ENCODE measurements around the gene MNT.

MNT gene

DNA sequence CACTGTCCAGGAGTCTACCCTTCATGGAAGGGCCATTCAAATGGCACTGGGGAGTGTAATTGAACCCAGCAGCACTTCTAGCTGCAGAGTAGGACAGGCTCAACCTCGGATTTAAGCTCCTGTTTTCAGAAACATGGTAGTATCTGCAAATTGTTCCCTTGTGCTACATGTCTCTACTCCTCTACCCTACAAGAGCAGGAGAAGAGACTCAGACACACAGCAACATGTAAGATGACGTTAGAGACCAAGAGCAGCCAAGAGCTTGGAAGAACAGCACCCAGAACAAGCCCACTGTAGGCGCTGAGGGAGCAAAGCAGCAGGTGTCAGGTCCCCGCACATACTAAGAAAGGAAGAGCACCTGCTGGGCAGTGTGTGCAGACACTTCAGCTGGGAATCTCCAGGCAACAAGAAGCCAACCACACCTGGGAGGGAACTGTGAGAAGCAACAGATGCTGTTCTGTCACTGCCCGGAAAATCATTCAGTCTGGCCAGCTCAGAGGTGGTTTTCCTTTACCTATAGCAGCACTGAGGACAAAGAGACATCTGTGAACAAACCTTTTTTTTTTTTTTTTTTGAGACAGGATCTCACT, 35.6 kb upstream of the MNT start:
- no peaks in the 10 kb centered on the region for H3K27me3 ChIP-seq (ENCODE audit: control insufficient read depth, insufficient read depth, low read length)
- H3K9me3 ChIP-seq (ENCODE audit: control insufficient read depth, insufficient read depth, low read depth, low read length), result no peaks in the 10 kb centered on the region
- H3K4me1 ChIP-seq (ENCODE audit: control insufficient read depth, insufficient read depth, low read length), result peaks cover 33% of the 10 kb centered on the region
- H3K36me3 ChIP-seq (ENCODE audit: control insufficient read depth, insufficient read depth, low read length), result peaks cover 67% of the 10 kb centered on the region
- H3K4me3 ChIP-seq (ENCODE audit: low read depth, low read length), result no peak overlapping the region
- H3K27ac ChIP-seq (ENCODE audit: low read depth, low read length), result no peak overlapping the region
- no peak overlapping the region for H3K9ac ChIP-seq (ENCODE audit: low read length)

DNA sequence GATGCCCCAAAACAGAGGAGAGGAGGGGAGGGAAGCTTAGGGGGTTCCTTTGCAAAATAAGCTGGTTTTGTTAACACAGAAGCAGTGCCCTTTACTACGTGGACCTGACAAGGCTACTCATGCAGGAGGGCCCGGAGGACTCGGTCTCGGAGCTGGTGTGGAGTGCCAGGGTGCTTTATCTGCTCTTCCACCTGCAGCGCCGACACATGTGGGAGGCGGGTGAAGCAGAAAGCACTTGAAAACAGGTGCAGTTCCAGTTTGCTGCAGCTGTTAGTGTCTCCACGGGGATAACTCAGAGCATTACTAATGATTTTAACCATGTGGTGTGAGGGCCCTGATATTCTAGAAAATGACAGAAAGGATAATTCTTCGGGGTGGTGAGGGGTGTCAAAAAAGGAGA, 35.0 kb upstream of the MNT start:
- H3K27ac ChIP-seq (ENCODE audit: low read depth, low read length), result no peak overlapping the region
- H3K4me3 ChIP-seq (ENCODE audit: low read depth, low read length), result no peak overlapping the region
- H3K9ac ChIP-seq (ENCODE audit: low read length), result no peak overlapping the region
- peaks cover 66% of the 10 kb centered on the region for H3K36me3 ChIP-seq (ENCODE audit: control insufficient read depth, insufficient read depth, low read length)
- no peaks in the 10 kb centered on the region for H3K9me3 ChIP-seq (ENCODE audit: control insufficient read depth, insufficient read depth, low read depth, low read length)
- H3K4me1 ChIP-seq (ENCODE audit: control insufficient read depth, insufficient read depth, low read length), result peaks cover 33% of the 10 kb centered on the region
- no peaks in the 10 kb centered on the region for H3K27me3 ChIP-seq (ENCODE audit: control insufficient read depth, insufficient read depth, low read length)

GRCh38 chr17:2435181-2435741, 34.4 kb upstream of the MNT start:
- Histone ChIP-seq H3K27ac (ENCODE audit: low read depth, low read length) (peak overlapping the region; percentile 68), H3K4me1 (ENCODE audit: control insufficient read depth, insufficient read depth, low read length) (peaks cover 33% of the 10 kb centered on the region), H3K4me3 (ENCODE audit: low read depth, low read length) (peak overlapping the region; percentile 27), H3K9me3 (ENCODE audit: control insufficient read depth, insufficient read depth, low read depth, low read length) (no peaks in the 10 kb centered on the region), H3K36me3 (ENCODE audit: control insufficient read depth, insufficient read depth, low read length) (peaks cover 60% of the 10 kb centered on the region), H3K27me3 (ENCODE audit: control insufficient read depth, insufficient read depth, low read length) (no peaks in the 10 kb centered on the region), H3K9ac (ENCODE audit: low read length) (no peak overlapping the region)

DNA sequence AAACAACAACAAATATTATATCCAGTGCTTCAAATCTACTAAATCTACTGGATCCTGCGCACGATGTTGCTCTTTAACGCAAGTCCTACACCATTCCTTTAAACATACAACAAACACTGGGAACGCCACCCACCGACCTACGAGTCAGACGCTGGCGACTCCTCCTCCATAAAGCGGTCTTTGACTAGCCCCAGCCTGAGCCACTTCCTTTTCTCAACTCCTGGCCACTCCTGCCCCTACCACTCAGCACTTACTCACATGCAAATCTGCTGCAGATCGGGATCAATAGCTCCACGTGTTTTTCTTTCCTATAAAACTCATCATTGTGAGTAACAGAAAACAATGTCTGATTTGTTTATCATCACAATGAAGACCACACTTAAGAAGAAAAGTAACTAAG, 32.8 kb upstream of the MNT start:
- H3K27ac ChIP-seq (ENCODE audit: low read depth, low read length), result no peak overlapping the region
- peaks cover 49% of the 10 kb centered on the region for H3K36me3 ChIP-seq (ENCODE audit: control insufficient read depth, insufficient read depth, low read length)
- H3K4me1 ChIP-seq (ENCODE audit: control insufficient read depth, insufficient read depth, low read length), result peaks cover 33% of the 10 kb centered on the region
- H3K9ac ChIP-seq (ENCODE audit: low read length), result no peak overlapping the region
- no peaks in the 10 kb centered on the region for H3K9me3 ChIP-seq (ENCODE audit: control insufficient read depth, insufficient read depth, low read depth, low read length)
- no peaks in the 10 kb centered on the region for H3K27me3 ChIP-seq (ENCODE audit: control insufficient read depth, insufficient read depth, low read length)
- H3K4me3 ChIP-seq (ENCODE audit: low read depth, low read length), result no peak overlapping the region

GRCh38 chr17:2427910-2428309, 27.1 kb upstream of the MNT start:
- H3K4me1 ChIP-seq (ENCODE audit: control insufficient read depth, insufficient read depth, low read length), result no peaks in the 10 kb centered on the region
- no peak overlapping the region for H3K9ac ChIP-seq (ENCODE audit: low read length)
- H3K9me3 ChIP-seq (ENCODE audit: control insufficient read depth, insufficient read depth, low read depth, low read length), result no peaks in the 10 kb centered on the region
- peaks cover 20% of the 10 kb centered on the region for H3K36me3 ChIP-seq (ENCODE audit: control insufficient read depth, insufficient read depth, low read length)
- H3K27ac ChIP-seq (ENCODE audit: low read depth, low read length), result no peak overlapping the region
- H3K4me3 ChIP-seq (ENCODE audit: low read depth, low read length), result no peak overlapping the region
- no peaks in the 10 kb centered on the region for H3K27me3 ChIP-seq (ENCODE audit: control insufficient read depth, insufficient read depth, low read length)

DNA sequence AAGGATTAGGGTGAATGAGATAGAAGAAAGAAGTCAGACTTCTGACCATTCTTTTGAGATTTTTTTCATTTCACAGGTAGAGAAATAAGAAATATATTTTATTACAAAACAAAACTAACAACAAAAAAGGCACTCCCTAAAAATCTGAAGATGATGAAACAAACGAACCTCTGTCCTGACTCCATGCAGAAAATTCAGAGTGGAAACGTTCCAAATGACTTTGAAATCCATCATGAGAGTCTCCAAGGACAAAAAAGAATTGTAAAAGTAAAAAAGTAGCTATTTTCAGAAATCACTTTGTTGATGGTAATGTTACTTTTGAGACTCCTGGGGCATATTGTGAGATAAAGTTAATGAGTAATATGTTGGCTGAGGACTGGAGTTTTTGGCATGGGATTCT, 26.4 kb upstream of the MNT start:
- H3K4me1 ChIP-seq (ENCODE audit: control insufficient read depth, insufficient read depth, low read length), result no peaks in the 10 kb centered on the region
- H3K4me3 ChIP-seq (ENCODE audit: low read depth, low read length), result no peak overlapping the region
- no peaks in the 10 kb centered on the region for H3K27me3 ChIP-seq (ENCODE audit: control insufficient read depth, insufficient read depth, low read length)
- no peaks in the 10 kb centered on the region for H3K9me3 ChIP-seq (ENCODE audit: control insufficient read depth, insufficient read depth, low read depth, low read length)
- H3K36me3 ChIP-seq (ENCODE audit: control insufficient read depth, insufficient read depth, low read length), result peaks cover 13% of the 10 kb centered on the region
- H3K27ac ChIP-seq (ENCODE audit: low read depth, low read length), result no peak overlapping the region
- no peak overlapping the region for H3K9ac ChIP-seq (ENCODE audit: low read length)

DNA sequence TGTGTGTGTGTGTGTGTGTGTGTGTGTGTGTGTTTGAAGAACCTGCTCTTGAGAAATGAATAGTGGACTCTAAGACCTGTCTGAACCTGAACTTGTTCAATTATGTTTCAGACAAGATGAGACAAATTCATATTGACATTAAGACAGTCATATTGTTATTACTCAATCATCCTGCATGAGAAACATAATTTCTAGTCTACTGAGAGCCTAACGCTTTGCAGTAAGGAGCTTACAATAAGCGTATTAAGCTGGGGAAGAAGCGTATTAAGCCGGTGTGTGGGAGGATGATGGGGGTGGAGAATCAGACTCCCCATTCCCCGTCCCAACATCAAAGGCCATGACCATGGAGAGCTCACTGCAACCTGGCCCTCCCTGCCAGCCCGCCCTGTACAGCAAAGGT, 22.4 kb upstream of the MNT start:
- H3K27ac ChIP-seq (ENCODE audit: low read depth, low read length), result no peak overlapping the region
- no peaks in the 10 kb centered on the region for H3K4me1 ChIP-seq (ENCODE audit: control insufficient read depth, insufficient read depth, low read length)
- no peak overlapping the region for H3K9ac ChIP-seq (ENCODE audit: low read length)
- peaks cover 42% of the 10 kb centered on the region for H3K36me3 ChIP-seq (ENCODE audit: control insufficient read depth, insufficient read depth, low read length)
- H3K9me3 ChIP-seq (ENCODE audit: control insufficient read depth, insufficient read depth, low read depth, low read length), result no peaks in the 10 kb centered on the region
- no peak overlapping the region for H3K4me3 ChIP-seq (ENCODE audit: low read depth, low read length)
- no peaks in the 10 kb centered on the region for H3K27me3 ChIP-seq (ENCODE audit: control insufficient read depth, insufficient read depth, low read length)

- no peak overlapping the region for H3K27ac ChIP-seq (ENCODE audit: low read depth, low read length)
- H3K27me3 ChIP-seq (ENCODE audit: control insufficient read depth, insufficient read depth, low read length), result no peaks in the 10 kb centered on the region
- H3K4me1 ChIP-seq (ENCODE audit: control insufficient read depth, insufficient read depth, low read length), result no peaks in the 10 kb centered on the region
- H3K9ac ChIP-seq (ENCODE audit: low read length), result no peak overlapping the region
- no peak overlapping the region for H3K4me3 ChIP-seq (ENCODE audit: low read depth, low read length)
- no peaks in the 10 kb centered on the region for H3K9me3 ChIP-seq (ENCODE audit: control insufficient read depth, insufficient read depth, low read depth, low read length)
- peaks cover 42% of the 10 kb centered on the region for H3K36me3 ChIP-seq (ENCODE audit: control insufficient read depth, insufficient read depth, low read length)
Measured at GRCh38 chr17:2421315-2422147, 20.7 kb upstream of the MNT start.

- peaks cover 43% of the 10 kb centered on the region for H3K36me3 ChIP-seq (ENCODE audit: control insufficient read depth, insufficient read depth, low read length)
Measured at GRCh38 chr17:2420176-2420575, 19.3 kb upstream of the MNT start.

GRCh38 chr17:2419486-2419885, 18.6 kb upstream of the MNT start:
- Histone ChIP-seq H3K27me3 (ENCODE audit: control insufficient read depth, insufficient read depth, low read length) (no peaks in the 10 kb centered on the region), H3K4me1 (ENCODE audit: control insufficient read depth, insufficient read depth, low read length) (no peaks in the 10 kb centered on the region), H3K9ac (ENCODE audit: low read length) (no peak overlapping the region), H3K4me3 (ENCODE audit: low read depth, low read length) (no peak overlapping the region), H3K9me3 (ENCODE audit: control insufficient read depth, insufficient read depth, low read depth, low read length) (no peaks in the 10 kb centered on the region), H3K36me3 (ENCODE audit: control insufficient read depth, insufficient read depth, low read length) (peaks cover 48% of the 10 kb centered on the region), H3K27ac (ENCODE audit: low read depth, low read length) (no peak overlapping the region)

More at GRCh38 chr17:2420176-2420575, 19.3 kb upstream of the MNT start:
- no peak overlapping the region for H3K9ac ChIP-seq (ENCODE audit: low read length)
- no peaks in the 10 kb centered on the region for H3K4me1 ChIP-seq (ENCODE audit: control insufficient read depth, insufficient read depth, low read length)
- H3K27ac ChIP-seq (ENCODE audit: low read depth, low read length), result no peak overlapping the region
- H3K4me3 ChIP-seq (ENCODE audit: low read depth, low read length), result no peak overlapping the region
- no peaks in the 10 kb centered on the region for H3K9me3 ChIP-seq (ENCODE audit: control insufficient read depth, insufficient read depth, low read depth, low read length)
- H3K27me3 ChIP-seq (ENCODE audit: control insufficient read depth, insufficient read depth, low read length), result no peaks in the 10 kb centered on the region

DNA sequence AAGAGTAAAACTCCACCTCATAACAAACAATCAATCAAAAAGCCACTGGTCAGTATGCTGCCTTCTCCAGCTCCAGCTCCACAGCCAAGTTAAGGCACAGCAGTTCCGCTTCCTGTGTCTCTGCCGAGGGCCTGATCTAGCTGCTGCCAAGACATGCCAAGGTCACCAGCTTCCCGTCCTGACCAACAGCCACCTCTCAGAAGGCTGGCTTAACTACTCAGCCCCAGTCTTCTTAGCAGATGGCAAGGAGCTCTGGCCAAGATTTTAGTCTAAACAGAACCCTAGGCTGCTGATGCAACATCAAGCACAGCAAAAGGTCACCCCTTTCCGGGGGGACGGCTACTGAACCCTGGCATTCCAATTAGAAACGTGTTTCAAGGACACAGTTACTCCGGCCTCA, 17.7 kb upstream of the MNT start:
- H3K27me3 ChIP-seq (ENCODE audit: control insufficient read depth, insufficient read depth, low read length), result no peaks in the 10 kb centered on the region
- peaks cover 57% of the 10 kb centered on the region for H3K36me3 ChIP-seq (ENCODE audit: control insufficient read depth, insufficient read depth, low read length)
- H3K9ac ChIP-seq (ENCODE audit: low read length), result peak overlapping the region; percentile 36
- H3K27ac ChIP-seq (ENCODE audit: low read depth, low read length), result no peak overlapping the region
- no peaks in the 10 kb centered on the region for H3K4me1 ChIP-seq (ENCODE audit: control insufficient read depth, insufficient read depth, low read length)
- no peaks in the 10 kb centered on the region for H3K9me3 ChIP-seq (ENCODE audit: control insufficient read depth, insufficient read depth, low read depth, low read length)
- H3K4me3 ChIP-seq (ENCODE audit: low read depth, low read length), result no peak overlapping the region
